Common myeloid progenitor, CD34-positive (primary cell): ENCODE data around the gene IL6R.

Source experiments
- CTCF ChIA-PET: fragments of 350-600 bp; sonication (Branson Sonifier 250); formaldehyde crosslinking; loops from one replicate; lab custom pipeline; 2021; ENCODE audit warnings: antibody characterized with exemption; lab: Charles Lee
- POLR2A ChIA-PET: fragments of 350-600 bp; sonication (Branson Sonifier 250); formaldehyde crosslinking; loops from one replicate; lab custom pipeline; 2021; ENCODE audit warnings: antibody characterized with exemption; lab: Charles Lee
- DNase-seq, 3 donors: peaks; one replicate each; pipeline versions ENCODE4 v3.0.0 to v3.0.0-alpha.2; 2013
- H3K27ac ChIP-seq, 2 experiments: 1 replicate in 1 of 2; 2 replicates in 1 of 2; pipeline ENCODE4 v1.7.0; 2013; ENCODE audit warnings: inconsistent platforms in 2 of 2, low read length in 2 of 2, mild to moderate bottlenecking in 2 of 2, low read depth in 1 of 2, moderate library complexity in 1 of 2; ENCODE audit not compliant: severe bottlenecking in 2 of 2, insufficient read depth in 1 of 2, poor library complexity in 1 of 2
- H3K27me3 ChIP-seq, 5 experiments: replicated peaks in 2 of 5; 1 replicate in 3 of 5; 2 replicates in 2 of 5; pipeline versions ENCODE4 v1.6.1 to v1.7.0; 2013; ENCODE audit warnings: low read length in 4 of 5, mild to moderate bottlenecking in 2 of 5, moderate library complexity in 2 of 5, inconsistent platforms in 1 of 5; ENCODE audit not compliant: insufficient read depth in 5 of 5, control insufficient read depth in 4 of 5
- H3K36me3 ChIP-seq, 4 experiments: 1 replicate in 2 of 4; 2 replicates in 2 of 4; pipeline versions ENCODE4 v1.6.1 to v1.7.0; 2013; ENCODE audit warnings: low read length in 3 of 4, control low read depth in 1 of 4, mild to moderate bottlenecking in 1 of 4; ENCODE audit not compliant: control insufficient read depth in 4 of 4, insufficient read depth in 4 of 4
- H3K4me1 ChIP-seq, 4 experiments: 1 replicate in 3 of 4; 2 replicates in 1 of 4; pipeline versions ENCODE4 v1.6.1 to v1.7.1; 2013; ENCODE audit warnings: low read length in 3 of 4, mild to moderate bottlenecking in 3 of 4, control low read depth in 1 of 4, inconsistent platforms in 1 of 4, moderate library complexity in 1 of 4; ENCODE audit not compliant: control insufficient read depth in 4 of 4, insufficient read depth in 4 of 4; ENCODE audit errors: control extremely low read depth in 1 of 4
- H3K4me3 ChIP-seq, 7 experiments: 1 replicate in 4 of 7; 2 replicates in 3 of 7; pipeline versions ENCODE4 v1.5.1 to v1.7.0; 2013; ENCODE audit warnings: mild to moderate bottlenecking in 7 of 7, low read length in 6 of 7, moderate library complexity in 6 of 7, inconsistent platforms in 2 of 7, low read depth in 2 of 7, control low read depth in 1 of 7; ENCODE audit not compliant: insufficient read depth in 4 of 7, control insufficient read depth in 1 of 7; ENCODE audit errors: extremely low read depth in 1 of 7
- H3K9me3 ChIP-seq, 5 experiments: 1 replicate in 4 of 5; 2 replicates in 1 of 5; pipeline versions ENCODE4 v1.6.1 to v1.7.1; 2013; ENCODE audit warnings: low read length in 4 of 5, mild to moderate bottlenecking in 2 of 5, inconsistent platforms in 1 of 5, low read depth in 1 of 5, moderate library complexity in 1 of 5; ENCODE audit not compliant: control insufficient read depth in 4 of 5, insufficient read depth in 2 of 5; ENCODE audit errors: control extremely low read depth in 1 of 5
- WGBS: methylation state at CpG from one replicate; pipeline ENCODE4 v1.1.5; 2013; ENCODE audit not compliant: insufficient coverage; 5-methylcytosine and 5-hydroxymethylcytosine counted together

The IL6R gene

GRCh38 chr1:154517661-154518060, 112.5 kb downstream of the IL6R start:
- no peak for DNase-seq
- ChIA-PET CTCF (interaction anchor here (1.1 to 2.2 kb wide), 2 partner anchors 21 to 29 kb away, joined by 5 to 9 read pairs; no protein-coding TSS in a partner anchor), POLR2A (no interaction called here)
- Histone ChIP-seq H3K27ac (no peak overlapping the region), H3K9me3 (no peaks in the 10 kb centered on the region), H3K4me1 (no peaks in the 10 kb centered on the region), H3K27me3 (no peaks in the 10 kb centered on the region), H3K36me3 (no peaks in the 10 kb centered on the region), H3K4me3 (no peak overlapping the region)
- 98% methylated on average over 11 of the region's 11 CpGs for WGBS
